ENCODE measurements around the gene KRTAP10-3.
"Not testable (repeated sequence)": the region's sequence is repeated elsewhere in the genome, so short reads cannot be mapped to it uniquely, and the experiment has no call there.

The KRTAP10-3 gene

GRCh38 chr21:44571296-44571695, 12.7 kb upstream of the KRTAP10-3 start:
- no peak for DNase-seq (ENCODE audit: low spot score)

GRCh38 chr21:44569861-44570517, 11.4 kb upstream of the KRTAP10-3 start:
- DNase-seq (ENCODE audit: low spot score): no peak

- DNase-seq (ENCODE audit: low spot score): no peak
Observed at GRCh38 chr21:44568667-44569556, 10.3 kb upstream of the KRTAP10-3 start.

- no peak for DNase-seq (ENCODE audit: low spot score)
Observed at GRCh38 chr21:44568261-44568660, 9.7 kb upstream of the KRTAP10-3 start.

- DNase-seq (ENCODE audit: low spot score): no peak
Observed at GRCh38 chr21:44567481-44568171, 9.0 kb upstream of the KRTAP10-3 start.

GRCh38 chr21:44566403-44566802, 7.8 kb upstream of the KRTAP10-3 start:
- no peak for DNase-seq (ENCODE audit: low spot score)

- DNase-seq (ENCODE audit: low spot score): no peak
Observed at GRCh38 chr21:44564886-44565598, 6.4 kb upstream of the KRTAP10-3 start.

- DNase-seq (ENCODE audit: low spot score): no peak
Observed at GRCh38 chr21:44564099-44564498, 5.5 kb upstream of the KRTAP10-3 start.

GRCh38 chr21:44558329-44558675, 293 bp downstream of the KRTAP10-3 start:
- DNase-seq (ENCODE audit: low spot score): not testable (repeated sequence)

- DNase-seq (ENCODE audit: low spot score): no peak
Observed at GRCh38 chr21:44557491-44558328, 885 bp downstream of the KRTAP10-3 start.

GRCh38 chr21:44556879-44557278, 1.7 kb downstream of the KRTAP10-3 start:
- no peak for DNase-seq (ENCODE audit: low spot score)

GRCh38 chr21:44555200-44555875, 3.3 kb downstream of the KRTAP10-3 start:
- no peak for DNase-seq (ENCODE audit: low spot score)

- DNase-seq (ENCODE audit: low spot score): no peak
Observed at GRCh38 chr21:44552681-44553080, 5.9 kb downstream of the KRTAP10-3 start.

GRCh38 chr21:44552136-44552535, 6.5 kb downstream of the KRTAP10-3 start:
- DNase-seq (ENCODE audit: low spot score): no peak

- no peak for DNase-seq (ENCODE audit: low spot score)
Observed at GRCh38 chr21:44551340-44551961, 7.1 kb downstream of the KRTAP10-3 start, which contains the start of gene KRTAP10-2. Gene KRTAP10-2 (minus strand): TSS chr21:44551505. CDS start chr21:44551458, 47 bp downstream.

GRCh38 chr21:44550807-44551206, 7.8 kb downstream of the KRTAP10-3 start:
- no peak for DNase-seq (ENCODE audit: low spot score)

- DNase-seq (ENCODE audit: low spot score): not testable (repeated sequence)
Observed at GRCh38 chr21:44550285-44550684, 8.3 kb downstream of the KRTAP10-3 start.

GRCh38 chr21:44549525-44550211, 8.9 kb downstream of the KRTAP10-3 start:
- no peak for DNase-seq (ENCODE audit: low spot score)

- DNase-seq (ENCODE audit: low spot score): no peak
Observed at GRCh38 chr21:44548922-44549321, 9.7 kb downstream of the KRTAP10-3 start.

All from hematopoietic multipotent progenitor cell treated with erythropoietin and hydrocortisone succinate and interleukin-3 and kit ligand, for 15 days (in vitro differentiated cells).